Measurements from ENCODE around the gene CPE. TPM values are rescaled to one million over a fixed set of nuclear protein-coding genes. Genes with fewer than 3 reads are reported as not detected.

CPE gene
- total RNA-seq, 1 donor from 2014 or later, result 43.6 TPM

DNA sequence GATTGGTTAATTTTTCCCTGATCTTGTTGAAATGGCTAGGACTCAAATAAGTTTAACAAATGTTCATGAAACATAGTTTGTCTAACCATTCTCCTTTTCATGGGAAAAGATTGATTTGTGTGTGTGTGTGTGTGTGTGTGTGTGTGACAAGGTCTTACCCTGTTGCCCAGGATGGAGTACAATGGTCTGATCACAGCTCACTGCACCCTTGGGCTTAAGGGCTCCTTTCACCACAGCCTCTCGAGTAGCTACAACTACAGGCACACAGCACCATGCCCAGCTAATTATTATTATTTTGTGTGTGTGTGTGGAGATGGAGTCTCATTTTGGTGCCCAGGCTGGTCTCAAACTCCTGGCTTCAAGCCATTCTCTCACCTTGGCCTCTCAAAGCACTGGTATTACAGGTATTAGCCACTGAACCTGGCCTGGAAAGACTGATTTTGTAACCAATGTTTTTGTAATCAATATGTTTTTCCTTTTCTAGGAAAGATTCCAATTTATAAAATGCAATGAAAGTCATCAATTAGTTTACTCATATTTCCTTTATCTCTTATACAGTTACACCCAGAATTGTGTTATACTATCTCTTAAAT is 139.3 kb downstream of the CPE start:
- Mint-ChIP-seq H3K27me3 (ENCODE audit: insufficient read depth, low read depth) (peaks cover 2% of the 10 kb centered on the region), H3K9me3 (no peaks in the 10 kb centered on the region), H3K4me1 (peaks cover 2% of the 10 kb centered on the region), H3K36me3 (no peaks in the 10 kb centered on the region), H3K27ac (no peak overlapping the region), H3K4me3 (no peak overlapping the region)
- Histone ChIP-seq H3K36me3 (no peaks in the 10 kb centered on the region), H3F3A (ENCODE audit: low read depth) (no peaks in the 10 kb centered on the region), H3K27ac (no peak overlapping the region), H3K4me3 (no peak overlapping the region), H3K4me1 (no peaks in the 10 kb centered on the region), H2AFZ (replicated peaks) (no peak overlapping the region), H3K79me2 (ENCODE audit: low read depth) (no peaks in the 10 kb centered on the region), H4K20me1 (ENCODE audit: low read depth) (no peaks in the 10 kb centered on the region), H3K27me3 (no peaks in the 10 kb centered on the region), H3K9me3 (ENCODE audit: low read depth) (no peaks in the 10 kb centered on the region), H3K9ac (no peak overlapping the region), H3K4me2 (no peak overlapping the region)
- TF ChIP-seq EZH2 (IDR thresholded peaks at IDR 0.05), result no peak
- TF ChIP-seq EZH2phosphoT487 (IDR thresholded peaks at IDR 0.05), result no peak
- TF ChIP-seq, protein P1, sequence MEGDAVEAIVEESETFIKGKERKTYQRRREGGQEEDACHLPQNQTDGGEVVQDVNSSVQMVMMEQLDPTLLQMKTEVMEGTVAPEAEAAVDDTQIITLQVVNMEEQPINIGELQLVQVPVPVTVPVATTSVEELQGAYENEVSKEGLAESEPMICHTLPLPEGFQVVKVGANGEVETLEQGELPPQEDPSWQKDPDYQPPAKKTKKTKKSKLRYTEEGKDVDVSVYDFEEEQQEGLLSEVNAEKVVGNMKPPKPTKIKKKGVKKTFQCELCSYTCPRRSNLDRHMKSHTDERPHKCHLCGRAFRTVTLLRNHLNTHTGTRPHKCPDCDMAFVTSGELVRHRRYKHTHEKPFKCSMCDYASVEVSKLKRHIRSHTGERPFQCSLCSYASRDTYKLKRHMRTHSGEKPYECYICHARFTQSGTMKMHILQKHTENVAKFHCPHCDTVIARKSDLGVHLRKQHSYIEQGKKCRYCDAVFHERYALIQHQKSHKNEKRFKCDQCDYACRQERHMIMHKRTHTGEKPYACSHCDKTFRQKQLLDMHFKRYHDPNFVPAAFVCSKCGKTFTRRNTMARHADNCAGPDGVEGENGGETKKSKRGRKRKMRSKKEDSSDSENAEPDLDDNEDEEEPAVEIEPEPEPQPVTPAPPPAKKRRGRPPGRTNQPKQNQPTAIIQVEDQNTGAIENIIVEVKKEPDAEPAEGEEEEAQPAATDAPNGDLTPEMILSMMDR (IDR thresholded peaks at IDR 0.05), result no peak
- DNase-seq (ENCODE audit: low spot score), result no peak

DNA sequence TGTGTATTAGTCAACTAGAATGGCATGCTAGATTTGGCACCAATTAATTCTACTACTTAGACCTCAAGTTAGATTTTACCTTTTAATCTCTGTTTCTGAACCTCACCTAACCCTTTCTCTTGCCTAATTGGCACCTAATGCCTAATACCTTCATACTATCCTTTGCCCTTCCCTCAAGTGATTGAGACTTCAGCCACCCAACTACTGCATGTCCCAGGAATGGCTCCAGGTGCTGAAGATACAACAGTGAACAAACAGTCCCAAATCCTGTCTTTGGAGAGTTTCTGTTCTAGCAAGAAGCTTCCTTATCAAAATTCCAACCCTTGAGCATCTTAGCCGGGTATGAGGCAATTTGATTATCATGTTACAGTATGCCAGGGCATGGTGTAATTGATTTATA is 139.9 kb downstream of the CPE start:
- no peaks in the 10 kb centered on the region for H3F3A ChIP-seq (ENCODE audit: low read depth)
- TF ChIP-seq, protein P1 (IDR thresholded peaks at IDR 0.05), result no peak
- TF ChIP-seq EZH2 (IDR thresholded peaks at IDR 0.05), result no peak
- TF ChIP-seq EZH2phosphoT487 (IDR thresholded peaks at IDR 0.05), result no peak
- no peaks in the 10 kb centered on the region for H3K79me2 ChIP-seq (ENCODE audit: low read depth)
- no peak overlapping the region for H3K9ac ChIP-seq
- H3K4me1 ChIP-seq, result no peaks in the 10 kb centered on the region
- no peaks in the 10 kb centered on the region for H3K36me3 ChIP-seq
- Mint-ChIP-seq H3K9me3 (no peaks in the 10 kb centered on the region), H3K27me3 (ENCODE audit: insufficient read depth, low read depth) (no peaks in the 10 kb centered on the region), H3K4me1 (peaks cover 2% of the 10 kb centered on the region), H3K4me3 (no peak overlapping the region), H3K27ac (no peak overlapping the region), H3K36me3 (no peaks in the 10 kb centered on the region)
- H3K4me3 ChIP-seq, result no peak overlapping the region
- no peaks in the 10 kb centered on the region for H3K27me3 ChIP-seq
- H4K20me1 ChIP-seq (ENCODE audit: low read depth), result no peaks in the 10 kb centered on the region
- no peaks in the 10 kb centered on the region for H3K9me3 ChIP-seq (ENCODE audit: low read depth)
- no peak for DNase-seq (ENCODE audit: low spot score)
- no peak overlapping the region for H3K4me2 ChIP-seq
- H3K27ac ChIP-seq, result no peak overlapping the region
- no peak overlapping the region for H2AFZ ChIP-seq (replicated peaks)

DNA sequence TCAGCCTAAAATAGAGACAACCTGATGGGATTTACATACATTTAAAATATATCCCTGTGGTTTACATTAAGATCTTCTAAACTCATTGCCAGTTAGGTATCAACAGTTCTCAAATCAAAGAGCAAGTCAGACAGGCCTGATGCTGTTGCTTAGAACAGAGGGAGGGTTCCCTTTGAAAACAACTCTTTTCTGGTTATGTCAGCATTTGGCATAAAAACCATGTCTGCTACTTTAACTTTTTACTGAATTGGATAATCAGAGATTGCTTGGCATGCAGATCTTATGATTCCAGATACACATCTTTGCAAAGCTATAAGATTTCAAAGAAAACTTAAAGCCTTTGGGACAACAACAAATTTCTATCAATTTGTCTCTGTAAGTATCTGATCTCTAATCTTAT is 140.8 kb downstream of the CPE start:
- H3K36me3 ChIP-seq, result no peaks in the 10 kb centered on the region
- H2AFZ ChIP-seq (replicated peaks), result peak overlapping the region; percentile 1
- no peak overlapping the region for H3K9ac ChIP-seq
- H3K79me2 ChIP-seq (ENCODE audit: low read depth), result no peaks in the 10 kb centered on the region
- H3K4me1 Mint-ChIP-seq, result peaks cover 2% of the 10 kb centered on the region
- no peaks in the 10 kb centered on the region for H4K20me1 ChIP-seq (ENCODE audit: low read depth)
- TF ChIP-seq EZH2phosphoT487 (IDR thresholded peaks at IDR 0.05) (no peak), EZH2 (IDR thresholded peaks at IDR 0.05) (no peak)
- TF ChIP-seq, protein P1 (IDR thresholded peaks at IDR 0.05), result no peak
- H3K36me3 Mint-ChIP-seq, result no peaks in the 10 kb centered on the region
- H3K27ac Mint-ChIP-seq, result no peak overlapping the region
- no peaks in the 10 kb centered on the region for H3F3A ChIP-seq (ENCODE audit: low read depth)
- H3K4me2 ChIP-seq, result no peak overlapping the region
- no peaks in the 10 kb centered on the region for H3K27me3 Mint-ChIP-seq (ENCODE audit: insufficient read depth, low read depth)
- DNase-seq (ENCODE audit: low spot score), result no peak
- no peaks in the 10 kb centered on the region for H3K9me3 Mint-ChIP-seq
- H3K4me3 ChIP-seq, result no peak overlapping the region
- H3K4me1 ChIP-seq, result no peaks in the 10 kb centered on the region
- H3K27ac ChIP-seq, result no peak overlapping the region
- no peak overlapping the region for H3K4me3 Mint-ChIP-seq
- no peaks in the 10 kb centered on the region for H3K9me3 ChIP-seq (ENCODE audit: low read depth)
- H3K27me3 ChIP-seq, result no peaks in the 10 kb centered on the region
